Measurements from ENCODE around the gene PIK3R1.

The PIK3R1 gene

DNA sequence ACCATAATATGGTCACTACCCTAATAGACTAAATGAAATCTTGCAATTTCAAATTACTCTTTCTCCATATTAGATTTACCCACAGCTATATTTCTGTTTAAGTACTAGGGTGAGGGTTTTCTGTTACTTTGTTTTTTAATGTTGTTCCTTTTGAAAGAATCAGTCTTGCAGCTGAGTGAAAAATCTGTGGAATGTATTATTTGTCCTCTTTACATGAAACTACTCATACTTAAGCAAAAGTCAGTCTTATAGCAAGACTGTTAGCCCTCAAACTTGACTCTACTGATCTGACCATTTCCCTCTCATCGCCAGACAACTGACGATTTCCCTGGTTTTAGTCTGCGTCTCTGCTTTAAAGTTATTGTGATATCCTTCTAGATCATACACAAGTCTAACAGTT, 84.0 kb downstream of the PIK3R1 start:
- no peaks in the 10 kb centered on the region for H3K27me3 ChIP-seq (replicated peaks; ENCODE audit: control insufficient read depth, insufficient read depth, low read length)
- peaks cover 72% of the 10 kb centered on the region for H3K36me3 ChIP-seq (ENCODE audit: control insufficient read depth, insufficient read depth, low read length, severe bottlenecking)
- peaks cover 41% of the 10 kb centered on the region for H3K4me1 ChIP-seq (ENCODE audit: control insufficient read depth, insufficient read depth, low read length)
- peak; percentile 46 for DNase-seq (ENCODE audit: low read depth)
- H3K4me3 ChIP-seq (ENCODE audit: low read length) = no peak overlapping the region
- H3K9me3 ChIP-seq (ENCODE audit: control insufficient read depth, low read length) = no peaks in the 10 kb centered on the region
- H3K9ac ChIP-seq (ENCODE audit: low read length) = peak overlapping the region; percentile 7

DNA sequence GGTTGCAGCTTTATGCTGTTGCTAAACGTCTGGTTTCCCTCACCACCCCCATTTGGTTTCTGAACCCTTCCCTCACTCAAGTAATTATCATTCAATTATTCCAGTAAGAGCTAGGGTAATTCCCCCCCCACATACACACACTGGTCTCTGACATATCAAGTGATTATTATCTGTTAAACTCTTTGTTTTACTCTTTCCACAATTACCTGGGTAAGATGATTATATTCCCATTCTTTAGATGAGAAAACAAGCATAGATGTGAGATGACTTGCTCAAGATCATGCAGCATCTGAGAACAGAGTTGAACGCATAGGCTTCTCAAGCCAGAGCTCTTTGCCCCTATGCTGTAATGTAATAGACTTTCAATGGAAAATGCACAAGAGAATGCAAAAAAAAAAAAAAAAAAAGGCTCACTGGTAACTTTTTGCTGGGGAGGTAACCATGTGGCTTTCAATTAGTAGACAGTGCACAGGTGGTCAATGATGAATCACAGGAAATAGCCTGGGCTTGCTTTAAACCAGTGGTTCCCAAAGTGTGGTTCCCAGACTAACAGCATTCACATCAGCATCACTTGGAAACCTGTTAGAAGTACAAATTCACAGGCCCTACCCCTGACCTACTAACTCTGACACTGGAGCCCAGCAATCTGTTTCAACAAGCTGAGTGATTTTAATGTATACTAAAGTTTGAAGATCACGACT, 87.6 kb downstream of the PIK3R1 start:
- Histone ChIP-seq H3K9ac (ENCODE audit: low read length) (no peak overlapping the region), H3K27me3 (replicated peaks; ENCODE audit: control insufficient read depth, insufficient read depth, low read length) (no peaks in the 10 kb centered on the region), H3K4me1 (ENCODE audit: control insufficient read depth, insufficient read depth, low read length) (peaks cover 40% of the 10 kb centered on the region), H3K36me3 (ENCODE audit: control insufficient read depth, insufficient read depth, low read length, severe bottlenecking) (peaks cover 38% of the 10 kb centered on the region), H3K9me3 (ENCODE audit: control insufficient read depth, low read length) (no peaks in the 10 kb centered on the region), H3K4me3 (ENCODE audit: low read length) (no peak overlapping the region)
- no peak for DNase-seq (ENCODE audit: low read depth)

DNA sequence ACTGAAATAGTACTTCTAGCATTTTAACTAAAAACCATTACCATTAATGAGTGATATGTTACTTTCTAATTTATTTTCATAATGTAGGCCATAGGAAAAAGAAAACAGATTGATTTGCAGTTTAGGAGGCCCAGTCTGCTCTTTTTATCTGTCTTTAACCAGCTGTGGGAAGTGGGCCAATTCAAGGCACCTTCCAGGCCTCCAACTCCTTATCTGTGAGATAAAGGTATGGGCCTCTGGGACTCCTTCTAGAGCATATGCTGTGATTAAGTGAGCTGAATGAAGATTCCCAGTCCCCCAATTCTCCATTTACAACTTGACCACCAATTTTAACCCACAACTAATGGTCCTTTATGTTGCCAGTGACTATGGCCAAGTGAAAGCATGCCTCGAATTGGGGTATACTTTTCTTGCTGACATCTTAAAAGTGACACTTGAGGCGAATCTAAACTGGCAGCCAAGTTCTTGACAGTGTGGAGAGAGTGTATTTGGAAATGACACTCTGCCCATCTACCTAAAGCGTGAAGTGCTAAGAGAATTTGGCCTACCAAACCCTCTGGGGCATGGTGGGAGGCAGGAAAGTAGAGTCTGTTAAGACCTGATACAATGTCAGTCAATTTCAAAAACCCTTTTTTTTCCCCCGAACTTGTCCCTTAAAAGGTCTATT, 88.3 kb downstream of the PIK3R1 start:
- Histone ChIP-seq H3K27me3 (replicated peaks; ENCODE audit: control insufficient read depth, insufficient read depth, low read length) (no peaks in the 10 kb centered on the region), H3K4me1 (ENCODE audit: control insufficient read depth, insufficient read depth, low read length) (peaks cover 33% of the 10 kb centered on the region), H3K9me3 (ENCODE audit: control insufficient read depth, low read length) (no peaks in the 10 kb centered on the region), H3K4me3 (ENCODE audit: low read length) (no peak overlapping the region), H3K36me3 (ENCODE audit: control insufficient read depth, insufficient read depth, low read length, severe bottlenecking) (peaks cover 31% of the 10 kb centered on the region), H3K9ac (ENCODE audit: low read length) (no peak overlapping the region)
- DNase-seq (ENCODE audit: low read depth) = no peak

DNA sequence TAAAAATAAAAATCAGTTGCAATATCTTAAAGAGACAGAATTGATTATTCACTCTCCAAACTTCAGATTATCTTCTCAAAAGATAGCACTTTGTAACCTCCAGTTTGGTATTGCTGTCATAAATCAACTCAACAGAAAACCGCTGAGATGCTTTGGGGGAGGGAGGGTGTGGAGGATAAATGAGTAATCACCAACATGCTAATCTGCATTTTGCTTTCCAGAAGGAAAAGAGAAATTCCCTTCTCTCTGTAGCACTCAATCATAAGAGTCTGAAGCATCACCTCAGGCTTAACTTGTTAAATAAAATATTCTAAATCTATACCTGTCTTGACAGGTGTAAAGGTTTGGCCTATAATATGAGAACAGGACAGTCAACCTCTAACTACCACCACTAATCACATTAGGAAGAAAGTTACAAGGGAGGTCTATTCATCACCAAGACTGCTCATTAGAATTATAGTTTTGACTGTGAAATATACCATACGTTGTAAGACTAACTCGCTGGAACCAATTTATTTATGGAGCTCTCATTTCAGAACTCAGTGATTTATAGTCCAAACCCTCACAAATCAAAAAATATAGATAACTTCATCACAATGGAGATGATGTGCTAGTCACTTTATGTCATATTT, 89.0 kb downstream of the PIK3R1 start:
- H3K9ac ChIP-seq (ENCODE audit: low read length) = no peak overlapping the region
- no peak for DNase-seq (ENCODE audit: low read depth)
- no peaks in the 10 kb centered on the region for H3K27me3 ChIP-seq (replicated peaks; ENCODE audit: control insufficient read depth, insufficient read depth, low read length)
- peaks cover 26% of the 10 kb centered on the region for H3K4me1 ChIP-seq (ENCODE audit: control insufficient read depth, insufficient read depth, low read length)
- peaks cover 24% of the 10 kb centered on the region for H3K36me3 ChIP-seq (ENCODE audit: control insufficient read depth, insufficient read depth, low read length, severe bottlenecking)
- H3K9me3 ChIP-seq (ENCODE audit: control insufficient read depth, low read length) = no peaks in the 10 kb centered on the region
- no peak overlapping the region for H3K4me3 ChIP-seq (ENCODE audit: low read length)

DNA sequence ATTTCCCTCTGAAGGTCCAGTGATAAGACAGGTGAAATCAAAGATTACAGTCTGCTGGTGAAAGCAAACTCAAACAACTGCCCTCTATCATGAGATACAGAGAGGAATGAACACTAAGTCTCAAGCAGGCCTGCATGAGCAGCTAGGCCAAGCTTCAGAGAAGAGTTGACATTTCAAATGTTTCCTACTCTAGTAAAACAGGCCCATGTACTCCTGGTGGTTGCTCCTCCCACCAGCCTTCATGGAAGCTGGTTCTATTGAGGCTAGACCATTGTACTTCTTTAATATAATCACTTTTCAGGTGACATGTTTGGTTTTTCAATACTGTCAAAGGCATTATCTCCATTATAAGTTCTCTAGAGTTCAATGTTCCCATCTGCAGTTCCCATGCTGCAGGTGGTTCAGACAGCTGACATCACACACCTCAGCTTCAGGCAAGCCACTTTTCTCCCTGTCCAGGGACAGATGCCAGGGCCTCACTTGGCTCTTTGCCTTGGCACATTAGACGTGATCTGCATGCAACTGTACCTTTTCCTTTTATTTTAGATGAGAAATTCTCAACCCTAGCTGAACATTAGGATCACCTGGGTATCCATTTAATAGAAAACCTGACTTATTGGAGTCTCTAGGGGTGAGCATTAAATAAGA, 89.8 kb downstream of the PIK3R1 start:
- H3K4me1 ChIP-seq (ENCODE audit: control insufficient read depth, insufficient read depth, low read length) = peaks cover 18% of the 10 kb centered on the region
- H3K9me3 ChIP-seq (ENCODE audit: control insufficient read depth, low read length) = no peaks in the 10 kb centered on the region
- H3K9ac ChIP-seq (ENCODE audit: low read length) = no peak overlapping the region
- no peak for DNase-seq (ENCODE audit: low read depth)
- no peaks in the 10 kb centered on the region for H3K27me3 ChIP-seq (replicated peaks; ENCODE audit: control insufficient read depth, insufficient read depth, low read length)
- no peak overlapping the region for H3K4me3 ChIP-seq (ENCODE audit: low read length)
- peaks cover 16% of the 10 kb centered on the region for H3K36me3 ChIP-seq (ENCODE audit: control insufficient read depth, insufficient read depth, low read length, severe bottlenecking)

DNA sequence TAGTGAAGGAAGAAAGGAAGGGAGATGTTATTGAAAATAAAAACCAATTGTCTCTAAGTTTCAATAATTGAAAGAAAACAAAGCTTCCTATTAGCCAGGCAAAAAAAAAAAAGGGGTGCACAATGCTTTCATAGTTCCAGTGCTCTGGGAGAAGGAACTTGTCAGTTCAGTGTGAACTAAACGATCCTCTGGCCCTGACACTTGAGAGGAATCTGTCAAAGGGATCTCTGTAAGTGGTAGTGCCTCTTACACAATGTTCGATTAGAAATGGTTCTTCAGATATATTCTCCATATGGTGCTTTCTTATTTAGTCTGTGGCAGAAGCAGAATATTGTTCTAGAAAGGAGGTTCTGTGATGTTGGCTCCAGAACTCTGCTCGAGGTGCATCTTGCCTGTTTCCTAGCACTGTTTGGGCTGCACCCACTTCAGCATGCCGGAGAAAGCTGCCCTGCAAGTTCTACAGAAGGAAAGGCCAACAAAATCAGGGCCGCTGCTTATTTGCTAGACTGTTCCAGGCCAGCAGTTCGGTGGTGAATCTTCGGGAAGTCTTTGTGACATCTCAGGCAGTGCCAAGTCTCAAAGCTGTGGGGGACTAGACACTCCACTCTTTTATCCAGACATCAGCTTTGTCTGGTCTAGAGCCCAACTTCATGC, 90.9 kb downstream of the PIK3R1 start:
- Histone ChIP-seq H3K4me1 (ENCODE audit: control insufficient read depth, insufficient read depth, low read length) (peaks cover 16% of the 10 kb centered on the region), H3K36me3 (ENCODE audit: control insufficient read depth, insufficient read depth, low read length, severe bottlenecking) (peaks cover 11% of the 10 kb centered on the region), H3K4me3 (ENCODE audit: low read length) (no peak overlapping the region), H3K9me3 (ENCODE audit: control insufficient read depth, low read length) (no peaks in the 10 kb centered on the region), H3K27me3 (replicated peaks; ENCODE audit: control insufficient read depth, insufficient read depth, low read length) (no peaks in the 10 kb centered on the region), H3K9ac (ENCODE audit: low read length) (no peak overlapping the region)
- no peak for DNase-seq (ENCODE audit: low read depth)

DNA sequence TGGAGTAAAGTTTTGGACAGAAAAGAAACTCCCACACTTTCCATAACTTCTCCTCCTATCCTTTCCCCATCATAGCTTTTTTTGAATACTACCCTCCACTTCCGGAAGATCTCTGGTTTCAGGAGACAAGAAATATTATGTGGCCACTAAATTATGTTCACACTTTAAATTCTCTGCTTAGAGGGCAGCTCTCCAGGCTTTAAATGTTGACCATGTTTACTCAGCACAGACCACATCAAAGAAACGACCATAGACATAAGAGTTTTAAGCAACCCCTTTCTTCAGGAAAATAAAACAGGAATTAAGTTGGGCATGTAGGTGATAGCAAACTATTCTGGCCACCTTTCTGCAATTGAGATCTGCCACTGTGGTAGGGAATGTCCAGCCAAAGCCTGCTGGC, 97.8 kb downstream of the PIK3R1 start:
- H3K9ac ChIP-seq (ENCODE audit: low read length) = no peak overlapping the region
- no peak for DNase-seq (ENCODE audit: low read depth)
- H3K36me3 ChIP-seq (ENCODE audit: control insufficient read depth, insufficient read depth, low read length, severe bottlenecking) = no peaks in the 10 kb centered on the region
- H3K27me3 ChIP-seq (replicated peaks; ENCODE audit: control insufficient read depth, insufficient read depth, low read length) = no peaks in the 10 kb centered on the region
- no peak overlapping the region for H3K4me3 ChIP-seq (ENCODE audit: low read length)
- H3K4me1 ChIP-seq (ENCODE audit: control insufficient read depth, insufficient read depth, low read length) = no peaks in the 10 kb centered on the region
- H3K9me3 ChIP-seq (ENCODE audit: control insufficient read depth, low read length) = no peaks in the 10 kb centered on the region

DNA sequence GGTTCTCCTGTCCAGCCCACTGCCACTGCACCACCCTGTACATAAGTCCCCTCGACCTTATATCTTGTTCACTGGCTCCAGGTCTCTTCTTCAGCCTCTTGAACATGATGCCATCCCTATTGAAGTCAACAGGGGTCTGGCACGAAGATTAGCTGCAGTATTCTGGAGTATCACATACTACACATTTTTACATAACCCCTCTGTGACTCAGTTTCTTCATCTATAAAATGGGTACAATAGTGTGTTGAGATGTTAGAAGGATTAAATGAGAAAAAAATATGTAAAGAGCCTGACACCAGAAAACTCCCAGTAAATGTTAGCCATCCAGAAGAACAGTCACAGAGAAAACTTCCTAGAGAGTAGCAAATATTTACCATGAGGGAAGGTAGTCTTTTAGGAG, 98.9 kb downstream of the PIK3R1 start:
- H3K9me3 ChIP-seq (ENCODE audit: control insufficient read depth, low read length) = no peaks in the 10 kb centered on the region
- DNase-seq (ENCODE audit: low read depth) = no peak
- no peak overlapping the region for H3K9ac ChIP-seq (ENCODE audit: low read length)
- H3K4me1 ChIP-seq (ENCODE audit: control insufficient read depth, insufficient read depth, low read length) = peaks cover 7% of the 10 kb centered on the region
- H3K36me3 ChIP-seq (ENCODE audit: control insufficient read depth, insufficient read depth, low read length, severe bottlenecking) = no peaks in the 10 kb centered on the region
- H3K4me3 ChIP-seq (ENCODE audit: low read length) = no peak overlapping the region
- H3K27me3 ChIP-seq (replicated peaks; ENCODE audit: control insufficient read depth, insufficient read depth, low read length) = no peaks in the 10 kb centered on the region

DNA sequence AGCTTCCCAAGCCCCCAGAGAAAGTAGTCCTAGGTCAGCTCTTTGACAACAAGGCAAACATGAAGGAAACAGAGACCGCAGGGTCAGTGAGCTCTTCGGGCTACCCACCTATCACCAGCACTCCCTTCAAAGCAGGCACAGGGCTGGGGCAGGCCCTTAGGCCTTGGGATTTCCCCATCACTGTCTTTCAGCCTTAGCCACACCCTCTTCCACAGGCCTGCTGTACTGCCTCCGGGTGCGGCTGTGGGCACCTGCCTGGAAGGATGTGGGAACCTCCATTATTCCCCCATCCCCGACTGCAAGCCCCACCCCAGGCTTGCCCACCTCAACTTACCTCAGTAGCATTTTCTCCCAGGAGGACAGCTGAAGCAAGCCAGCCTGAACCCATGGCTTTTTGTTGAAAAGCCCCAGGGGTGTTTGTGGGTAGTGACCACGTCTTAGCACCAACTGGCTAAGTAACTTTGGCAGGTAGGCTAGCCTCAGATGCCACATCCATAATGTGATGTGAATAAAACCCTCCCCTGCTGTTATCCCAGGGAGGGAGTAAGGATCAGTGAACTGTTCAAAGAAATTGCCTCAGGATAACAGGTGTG, 100.2 kb downstream of the PIK3R1 start:
- no peaks in the 10 kb centered on the region for H3K36me3 ChIP-seq (ENCODE audit: control insufficient read depth, insufficient read depth, low read length, severe bottlenecking)
- DNase-seq (ENCODE audit: low read depth) = no peak
- no peak overlapping the region for H3K9ac ChIP-seq (ENCODE audit: low read length)
- no peaks in the 10 kb centered on the region for H3K9me3 ChIP-seq (ENCODE audit: control insufficient read depth, low read length)
- no peak overlapping the region for H3K4me3 ChIP-seq (ENCODE audit: low read length)
- peaks cover 19% of the 10 kb centered on the region for H3K4me1 ChIP-seq (ENCODE audit: control insufficient read depth, insufficient read depth, low read length)
- H3K27me3 ChIP-seq (replicated peaks; ENCODE audit: control insufficient read depth, insufficient read depth, low read length) = no peaks in the 10 kb centered on the region

DNA sequence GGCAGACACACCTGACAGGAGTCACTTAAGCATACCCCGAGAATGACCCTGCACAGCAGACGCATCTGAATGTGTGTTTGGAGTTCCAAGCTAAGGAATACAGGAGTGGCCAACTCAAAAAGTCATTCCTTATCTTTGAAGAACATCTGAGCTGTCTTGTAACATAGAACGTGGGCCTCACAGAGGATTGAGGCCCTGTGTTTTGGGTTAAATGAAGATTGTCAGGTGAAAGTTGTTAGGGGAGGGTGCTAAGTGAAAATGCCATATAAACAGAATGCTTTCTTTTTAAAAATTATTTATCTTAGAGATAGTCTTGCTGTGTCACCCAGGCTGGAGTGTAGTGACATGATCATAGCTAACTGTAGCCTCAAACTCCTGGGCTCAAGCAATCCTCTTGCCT, 100.9 kb downstream of the PIK3R1 start:
- no peak overlapping the region for H3K4me3 ChIP-seq (ENCODE audit: low read length)
- H3K9ac ChIP-seq (ENCODE audit: low read length) = no peak overlapping the region
- H3K9me3 ChIP-seq (ENCODE audit: control insufficient read depth, low read length) = no peaks in the 10 kb centered on the region
- H3K36me3 ChIP-seq (ENCODE audit: control insufficient read depth, insufficient read depth, low read length, severe bottlenecking) = no peaks in the 10 kb centered on the region
- no peak for DNase-seq (ENCODE audit: low read depth)
- H3K4me1 ChIP-seq (ENCODE audit: control insufficient read depth, insufficient read depth, low read length) = peaks cover 19% of the 10 kb centered on the region
- H3K27me3 ChIP-seq (replicated peaks; ENCODE audit: control insufficient read depth, insufficient read depth, low read length) = no peaks in the 10 kb centered on the region

All from adipocyte (in vitro differentiated cells).